Measurements from ENCODE around the gene GABBR2. TPM values are rescaled to one million over a fixed set of nuclear protein-coding genes. Genes with fewer than 3 reads are reported as not detected.

The GABBR2 gene
- total and polyA plus RNA-seq, 2 experiments from 2014 or later: 0.89 to 1.3 TPM

- TF ChIP-seq ZNF462 (CRISPR knock-in tag; IDR thresholded peaks at IDR 0.05): no peak
Measured at GRCh38 chr9:98318834-98319478, 389.8 kb downstream of the GABBR2 start (continued).

- Histone ChIP-seq H4K20me1 (replicated peaks; ENCODE audit: insufficient read depth) (no peaks in the 10 kb centered on the region), H3K4me1 (ENCODE audit: insufficient read depth) (peaks cover 11% of the 10 kb centered on the region; the same call in 1 of the 2 replicates), H3K27me3 (ENCODE audit: insufficient read depth) (no peaks in the 10 kb centered on the region), H2AFZ (peak overlapping the region; percentile 69; the same call in 1 of the 2 replicates), H3K4me3 (no peak overlapping the region), H3K36me3 (ENCODE audit: insufficient read depth) (no peaks in the 10 kb centered on the region), H3K9me2 (ENCODE audit: insufficient read depth) (no peaks in the 10 kb centered on the region), H3F3A (replicated peaks; ENCODE audit: low read depth) (no peaks in the 10 kb centered on the region), H3K27ac (ENCODE audit: low read depth) (no peak overlapping the region), H3K4me2 (no peak overlapping the region), H3K79me2 (replicated peaks; ENCODE audit: insufficient read depth) (no peaks in the 10 kb centered on the region)
- Mint-ChIP-seq H3K4me3 (no peak overlapping the region), H3K27ac (no peak overlapping the region), H3K9me3 (no peaks in the 10 kb centered on the region), H3K4me1 (peaks cover 12% of the 10 kb centered on the region; the same call in 2 of the 3 replicates), H3K36me3 (ENCODE audit: low read depth) (no peaks in the 10 kb centered on the region), H3K27me3 (ENCODE audit: insufficient read depth, low read depth, poor library complexity) (peaks cover 8% of the 10 kb centered on the region)
- ATAC-seq (no peak), DNase-seq (ENCODE audit: low spot score) (no peak)
- TF ChIP-seq STAT1 (IDR thresholded peaks at IDR 0.05; ENCODE audit: unreplicated experiment): no peak
- no peak for TF ChIP-seq NANOG (IDR thresholded peaks at IDR 0.05; ENCODE audit: borderline replicate concordance)
- no peak for TF ChIP-seq ZNF331 (CRISPR knock-in tag; IDR thresholded peaks at IDR 0.05; ENCODE audit: low read depth)
- TF ChIP-seq ZNF114 (CRISPR knock-in tag; IDR thresholded peaks at IDR 0.05): no peak
- no peak for TF ChIP-seq ZNF462 (CRISPR knock-in tag; IDR thresholded peaks at IDR 0.05)
Measured at GRCh38 chr9:98318041-98318790, 390.5 kb downstream of the GABBR2 start.

All from GM23338 (cell line).